ENCODE measurements around the gene CSF2RB. TPM values are rescaled to one million over a fixed set of nuclear protein-coding genes. Genes with fewer than 3 reads are reported as not detected.

The CSF2RB gene
- total and polyA plus RNA-seq, 9 donors = 0.53 to 2.3 (median 1.8) TPM

DNA sequence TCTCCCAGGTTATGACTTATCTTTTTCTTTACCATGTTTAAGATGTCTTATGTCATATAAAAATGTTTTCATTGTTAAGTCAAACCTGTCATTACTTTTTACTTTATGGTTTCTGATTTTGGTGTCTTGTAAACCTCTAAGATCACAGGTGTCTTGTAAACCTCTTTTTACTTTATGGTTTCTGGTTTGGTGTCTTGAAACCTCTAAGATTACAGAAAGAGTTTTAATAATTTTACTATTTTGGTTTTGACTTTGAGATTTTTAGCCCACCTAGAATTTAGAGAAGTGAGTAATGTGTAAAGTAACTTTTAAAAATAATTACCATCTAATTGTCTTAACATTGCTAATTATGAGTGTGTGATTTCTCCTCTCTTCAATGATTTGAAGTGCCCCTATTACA, 2.6 kb downstream of the CSF2RB start:
- intact Hi-C loops (cut with DNase I) = no loop called here
- no peaks in the 10 kb centered on the region for H3K4me1 ChIP-seq (ENCODE audit: insufficient read depth)
- no peak for DNase-seq
- H3K9me3 ChIP-seq = no peaks in the 10 kb centered on the region
- TF ChIP-seq, protein P1, sequence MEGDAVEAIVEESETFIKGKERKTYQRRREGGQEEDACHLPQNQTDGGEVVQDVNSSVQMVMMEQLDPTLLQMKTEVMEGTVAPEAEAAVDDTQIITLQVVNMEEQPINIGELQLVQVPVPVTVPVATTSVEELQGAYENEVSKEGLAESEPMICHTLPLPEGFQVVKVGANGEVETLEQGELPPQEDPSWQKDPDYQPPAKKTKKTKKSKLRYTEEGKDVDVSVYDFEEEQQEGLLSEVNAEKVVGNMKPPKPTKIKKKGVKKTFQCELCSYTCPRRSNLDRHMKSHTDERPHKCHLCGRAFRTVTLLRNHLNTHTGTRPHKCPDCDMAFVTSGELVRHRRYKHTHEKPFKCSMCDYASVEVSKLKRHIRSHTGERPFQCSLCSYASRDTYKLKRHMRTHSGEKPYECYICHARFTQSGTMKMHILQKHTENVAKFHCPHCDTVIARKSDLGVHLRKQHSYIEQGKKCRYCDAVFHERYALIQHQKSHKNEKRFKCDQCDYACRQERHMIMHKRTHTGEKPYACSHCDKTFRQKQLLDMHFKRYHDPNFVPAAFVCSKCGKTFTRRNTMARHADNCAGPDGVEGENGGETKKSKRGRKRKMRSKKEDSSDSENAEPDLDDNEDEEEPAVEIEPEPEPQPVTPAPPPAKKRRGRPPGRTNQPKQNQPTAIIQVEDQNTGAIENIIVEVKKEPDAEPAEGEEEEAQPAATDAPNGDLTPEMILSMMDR (IDR thresholded peaks at IDR 0.05) = no peak
- TF ChIP-seq EP300 (IDR thresholded peaks at IDR 0.05) = no peak
- no peak for TF ChIP-seq POLR2A (IDR thresholded peaks at IDR 0.05)
- no peaks in the 10 kb centered on the region for H3K36me3 ChIP-seq
- H3K27me3 ChIP-seq = no peaks in the 10 kb centered on the region
- no peak overlapping the region for H3K4me3 ChIP-seq
- H3K27ac ChIP-seq = no peak overlapping the region

DNA sequence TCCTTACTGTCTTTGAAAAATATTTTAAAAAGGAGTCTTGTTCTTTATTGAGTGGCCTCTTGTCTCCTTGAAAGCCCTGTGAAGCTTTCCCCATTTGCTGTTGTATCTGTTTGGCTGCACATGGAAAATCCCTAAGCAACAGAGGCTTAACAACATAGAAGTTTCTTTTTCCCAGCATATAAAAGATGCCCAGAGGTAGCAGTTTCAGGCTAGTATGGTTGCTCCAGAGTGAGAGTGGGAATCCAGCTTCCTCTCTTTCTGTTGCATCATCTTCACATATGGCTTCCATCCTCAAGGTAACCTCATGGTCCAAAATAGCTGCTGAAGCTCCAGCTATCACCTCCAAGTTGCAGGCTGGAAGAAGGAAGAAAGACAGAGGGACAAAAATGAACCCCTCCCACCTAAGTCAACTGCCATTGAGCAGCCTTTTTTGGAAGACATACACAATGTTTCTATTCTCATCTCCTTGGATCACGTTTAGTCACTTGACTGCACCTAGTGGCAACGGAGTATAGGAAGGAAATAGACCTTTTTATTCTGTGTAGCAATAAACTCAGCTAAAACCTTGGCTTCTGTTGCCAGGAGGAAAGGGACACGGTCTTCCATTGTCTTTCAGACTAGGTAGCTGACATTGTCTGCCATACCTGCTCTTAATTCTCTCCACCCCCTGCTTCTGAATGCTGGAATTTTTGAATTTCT, 5.3 kb downstream of the CSF2RB start:
- intact Hi-C loops (cut with DNase I) = no loop called here
- WGBS, 3 donors = 84 to 87% (median 84%) methylated on average over 3 of the region's 3 CpGs

DNA sequence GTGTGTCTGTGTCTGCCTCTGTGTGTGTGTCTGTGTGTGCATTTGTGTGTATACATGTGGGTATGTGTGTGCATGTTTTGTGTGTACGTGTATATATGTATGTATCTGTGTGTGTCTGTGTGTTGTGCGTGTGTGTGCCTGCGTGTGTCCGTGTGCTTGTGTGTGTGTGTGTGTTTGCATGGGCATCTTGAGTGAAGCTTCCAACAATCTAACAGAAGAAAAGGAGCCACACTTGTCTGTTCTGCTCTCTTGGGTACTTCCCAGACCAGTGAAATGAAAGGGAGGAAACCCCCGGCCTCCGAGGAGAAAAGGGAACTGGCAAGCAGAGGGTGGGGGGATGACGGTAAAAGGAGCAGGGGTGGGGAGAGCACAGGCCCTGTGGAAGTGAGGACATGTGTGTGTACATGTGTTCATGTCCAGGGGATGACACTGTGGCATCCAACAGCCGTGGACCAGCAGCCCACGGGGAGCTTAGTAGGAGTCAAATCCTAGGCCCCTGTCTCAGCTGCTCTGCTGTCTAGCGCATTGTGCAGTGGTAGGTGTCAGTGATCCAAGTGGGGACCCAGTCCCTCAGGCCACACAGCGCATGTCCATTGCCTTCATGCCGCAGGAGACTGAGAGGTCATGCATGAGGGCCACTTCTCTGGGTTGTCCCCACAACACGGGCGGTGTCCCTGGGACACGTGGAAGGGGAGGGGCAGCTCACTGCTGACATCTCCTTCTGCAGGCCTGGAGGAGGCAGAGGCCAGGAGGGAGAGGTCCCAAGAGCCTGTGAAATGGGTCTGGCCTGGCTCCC, 8.1 kb downstream of the CSF2RB start:
- Histone ChIP-seq H3K27ac (no peak overlapping the region), H3K4me1 (ENCODE audit: insufficient read depth) (no peaks in the 10 kb centered on the region), H3K9me3 (no peaks in the 10 kb centered on the region), H3K27me3 (no peaks in the 10 kb centered on the region), H3K4me3 (no peak overlapping the region), H3K36me3 (no peaks in the 10 kb centered on the region)
- intact Hi-C loops (cut with DNase I) = no loop called here
- 64 to 71% (median 64%) methylated on average over 12 to 15 of the region's 15 CpGs for WGBS, 3 donors
- no peak for TF ChIP-seq EP300 (IDR thresholded peaks at IDR 0.05)
- DNase-seq = no peak

More for the DNA sequence above, 5.3 kb downstream of the CSF2RB start:
- Histone ChIP-seq H3K9me3 (no peaks in the 10 kb centered on the region), H3K27ac (no peak overlapping the region), H3K36me3 (no peaks in the 10 kb centered on the region), H3K4me1 (ENCODE audit: insufficient read depth) (no peaks in the 10 kb centered on the region), H3K27me3 (no peaks in the 10 kb centered on the region), H3K4me3 (no peak overlapping the region)
- TF ChIP-seq POLR2A (IDR thresholded peaks at IDR 0.05) = no peak
- no peak for TF ChIP-seq EP300 (IDR thresholded peaks at IDR 0.05)
- TF ChIP-seq, protein P1 (IDR thresholded peaks at IDR 0.05) = no peak
- no peak for DNase-seq

DNA sequence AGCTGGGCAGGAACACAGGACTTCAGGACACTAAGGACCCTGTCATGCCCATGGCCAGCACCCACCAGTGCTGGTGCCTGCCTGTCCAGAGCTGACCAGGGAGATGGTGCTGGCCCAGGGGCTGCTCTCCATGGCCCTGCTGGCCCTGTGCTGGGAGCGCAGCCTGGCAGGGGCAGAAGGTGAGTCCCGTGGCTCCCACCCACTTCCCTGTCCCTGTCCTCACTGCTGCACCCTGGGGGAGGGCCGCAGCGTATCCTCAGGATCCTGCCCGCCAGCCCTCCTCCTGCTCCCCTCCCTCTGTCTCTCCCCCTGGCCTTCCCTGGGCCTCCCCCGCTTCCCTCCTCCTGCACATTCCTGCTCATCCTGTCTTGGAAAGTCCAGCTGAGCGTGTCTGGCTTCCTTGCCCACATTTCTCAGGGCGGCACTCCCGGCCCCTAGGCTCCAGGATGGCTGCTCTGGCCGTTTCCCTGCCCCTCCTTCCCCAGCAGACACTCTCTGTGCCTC, 8.7 kb downstream of the CSF2RB start:
- Histone ChIP-seq H3K9me3 (no peaks in the 10 kb centered on the region), H3K27ac (no peak overlapping the region), H3K4me3 (no peak overlapping the region), H3K27me3 (no peaks in the 10 kb centered on the region), H3K4me1 (ENCODE audit: insufficient read depth) (no peaks in the 10 kb centered on the region), H3K36me3 (no peaks in the 10 kb centered on the region)
- intact Hi-C loops (cut with DNase I) = no loop called here
- no peak for DNase-seq
- 10 to 13% (median 13%) methylated on average over 10 of the region's 10 CpGs for WGBS, 3 donors
- TF ChIP-seq EP300 (IDR thresholded peaks at IDR 0.05) (no peak), POLR2A (IDR thresholded peaks at IDR 0.05) (no peak)
- TF ChIP-seq, protein P1 (IDR thresholded peaks at IDR 0.05) = no peak

DNA sequence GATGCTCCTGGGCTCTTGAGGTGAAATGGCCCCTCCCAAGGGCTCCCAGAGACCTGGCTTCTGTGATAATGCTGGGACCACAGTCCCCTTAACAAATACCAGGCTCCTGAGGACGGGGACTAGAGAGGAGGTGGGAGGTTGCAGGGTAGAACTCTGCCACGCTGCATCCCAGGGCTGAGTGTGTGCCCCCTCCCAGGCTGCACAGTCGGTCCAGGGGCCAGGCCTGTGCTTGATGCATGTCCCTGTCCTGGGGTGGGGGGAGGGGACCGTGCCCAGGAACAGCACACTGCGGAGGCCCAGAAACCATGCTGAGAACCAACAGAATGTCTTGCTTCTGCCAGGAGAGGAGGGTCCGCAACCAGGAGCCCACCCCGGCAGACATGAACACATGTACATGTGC, 9.3 kb downstream of the CSF2RB start:
- H3K36me3 ChIP-seq = no peaks in the 10 kb centered on the region
- WGBS, 3 donors = 69 to 70% (median 69%) methylated on average over 7 of the region's 7 CpGs
- H3K4me3 ChIP-seq = no peak overlapping the region
- H3K27me3 ChIP-seq = no peaks in the 10 kb centered on the region
- H3K4me1 ChIP-seq (ENCODE audit: insufficient read depth) = no peaks in the 10 kb centered on the region
- TF ChIP-seq, protein P1 (IDR thresholded peaks at IDR 0.05) = no peak
- TF ChIP-seq EP300 (IDR thresholded peaks at IDR 0.05) (no peak), POLR2A (IDR thresholded peaks at IDR 0.05) (no peak)
- H3K27ac ChIP-seq = no peak overlapping the region
- H3K9me3 ChIP-seq = no peaks in the 10 kb centered on the region
- no peak for DNase-seq
- intact Hi-C loops (cut with DNase I) = no loop called here
